ENCODE measurements around the gene MRTFA. TPM values are rescaled to one million over a fixed set of nuclear protein-coding genes. Genes with fewer than 3 reads are reported as not detected.

MRTFA gene
- total and polyA plus RNA-seq, 4 donors, result 7.5 to 22.0 (median 9.6) TPM

GRCh38 chr22:40594924-40595323, 41.6 kb downstream of the MRTFA start (continued):
- no peak for TF ChIP-seq ZBTB33 (IDR thresholded peaks at IDR 0.05)
- no peak for TF ChIP-seq YY1 (IDR thresholded peaks at IDR 0.05)
- no peak for TF ChIP-seq EGR1 (IDR thresholded peaks at IDR 0.05; ENCODE audit: low read depth in 2 of 2)
- TF ChIP-seq FOXA2 (IDR thresholded peaks at IDR 0.05), result no peak
- TF ChIP-seq FOXA1 (IDR thresholded peaks at IDR 0.05), result no peak
- TF ChIP-seq HNF4G (IDR thresholded peaks at IDR 0.05), result no peak
- TF ChIP-seq RXRA (IDR thresholded peaks at IDR 0.05), result no peak
- TF ChIP-seq SP1 (IDR thresholded peaks at IDR 0.05), result no peak

DNA sequence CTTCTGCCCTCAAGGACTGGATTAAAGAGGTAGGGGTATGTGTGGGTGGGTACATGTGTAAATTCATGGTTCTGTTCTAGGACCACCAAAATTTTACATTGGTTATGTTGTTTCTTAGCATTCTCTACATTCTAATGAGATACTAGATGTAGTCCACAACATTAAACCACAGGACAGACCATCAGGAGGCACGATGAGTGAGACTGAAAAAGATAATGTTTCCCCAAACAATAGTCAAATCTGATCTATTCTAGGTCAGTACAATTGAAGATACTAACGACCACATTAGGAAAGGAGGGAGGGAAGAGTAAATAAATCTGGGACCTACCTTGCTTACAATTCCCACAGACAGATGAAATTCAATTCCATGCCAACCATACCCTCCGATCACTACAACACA, 42.2 kb downstream of the MRTFA start:
- H3K36me3 ChIP-seq (ENCODE audit: control insufficient read depth in 4 of 4, insufficient read depth in 3 of 4, low read depth in 1 of 4, low read length in 3 of 4), result no peaks in the 10 kb centered on the region
- H3K27me3 ChIP-seq (ENCODE audit: control insufficient read depth in 4 of 4, insufficient read depth in 4 of 4, low read length in 3 of 4), result no peaks in the 10 kb centered on the region
- H3K9ac ChIP-seq (ENCODE audit: low read depth in 1 of 2, low read length in 2 of 2), result no peak overlapping the region
- H3K4me3 ChIP-seq (ENCODE audit: low read depth in 1 of 3, low read length in 3 of 3), result no peak overlapping the region
- 70% methylated on average over 3 of the region's 3 CpGs for WGBS
- no peak for DNase-seq (ENCODE audit: low spot score)
- H3K9me3 ChIP-seq (ENCODE audit: control insufficient read depth in 4 of 4, low read length in 3 of 4), result no peaks in the 10 kb centered on the region
- H3K4me1 ChIP-seq (ENCODE audit: control insufficient read depth in 4 of 4, insufficient read depth in 4 of 4, low read length in 3 of 4), result peaks cover 0 to 8% (median 6%) of the 10 kb centered on the region in 4 donors
- TF ChIP-seq GABPA (IDR thresholded peaks at IDR 0.05 in 1 of 2, conservative IDR thresholded peaks at IDR 0.05 in 1 of 2) (no peak), NR2F2 (IDR thresholded peaks at IDR 0.05) (no peak)
- H3K27ac ChIP-seq (ENCODE audit: low read depth in 1 of 2, low read length in 2 of 2), result no peak overlapping the region

- no peak for TF ChIP-seq RAD21 (IDR thresholded peaks at IDR 0.05)
- TF ChIP-seq, protein P1, sequence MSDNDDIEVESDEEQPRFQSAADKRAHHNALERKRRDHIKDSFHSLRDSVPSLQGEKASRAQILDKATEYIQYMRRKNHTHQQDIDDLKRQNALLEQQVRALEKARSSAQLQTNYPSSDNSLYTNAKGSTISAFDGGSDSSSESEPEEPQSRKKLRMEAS (IDR thresholded peaks at IDR 0.05), result no peak
- TF ChIP-seq, protein P2, sequence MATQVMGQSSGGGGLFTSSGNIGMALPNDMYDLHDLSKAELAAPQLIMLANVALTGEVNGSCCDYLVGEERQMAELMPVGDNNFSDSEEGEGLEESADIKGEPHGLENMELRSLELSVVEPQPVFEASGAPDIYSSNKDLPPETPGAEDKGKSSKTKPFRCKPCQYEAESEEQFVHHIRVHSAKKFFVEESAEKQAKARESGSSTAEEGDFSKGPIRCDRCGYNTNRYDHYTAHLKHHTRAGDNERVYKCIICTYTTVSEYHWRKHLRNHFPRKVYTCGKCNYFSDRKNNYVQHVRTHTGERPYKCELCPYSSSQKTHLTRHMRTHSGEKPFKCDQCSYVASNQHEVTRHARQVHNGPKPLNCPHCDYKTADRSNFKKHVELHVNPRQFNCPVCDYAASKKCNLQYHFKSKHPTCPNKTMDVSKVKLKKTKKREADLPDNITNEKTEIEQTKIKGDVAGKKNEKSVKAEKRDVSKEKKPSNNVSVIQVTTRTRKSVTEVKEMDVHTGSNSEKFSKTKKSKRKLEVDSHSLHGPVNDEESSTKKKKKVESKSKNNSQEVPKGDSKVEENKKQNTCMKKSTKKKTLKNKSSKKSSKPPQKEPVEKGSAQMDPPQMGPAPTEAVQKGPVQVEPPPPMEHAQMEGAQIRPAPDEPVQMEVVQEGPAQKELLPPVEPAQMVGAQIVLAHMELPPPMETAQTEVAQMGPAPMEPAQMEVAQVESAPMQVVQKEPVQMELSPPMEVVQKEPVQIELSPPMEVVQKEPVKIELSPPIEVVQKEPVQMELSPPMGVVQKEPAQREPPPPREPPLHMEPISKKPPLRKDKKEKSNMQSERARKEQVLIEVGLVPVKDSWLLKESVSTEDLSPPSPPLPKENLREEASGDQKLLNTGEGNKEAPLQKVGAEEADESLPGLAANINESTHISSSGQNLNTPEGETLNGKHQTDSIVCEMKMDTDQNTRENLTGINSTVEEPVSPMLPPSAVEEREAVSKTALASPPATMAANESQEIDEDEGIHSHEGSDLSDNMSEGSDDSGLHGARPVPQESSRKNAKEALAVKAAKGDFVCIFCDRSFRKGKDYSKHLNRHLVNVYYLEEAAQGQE (IDR thresholded peaks at IDR 0.05), result no peak
- TF ChIP-seq SP1 (IDR thresholded peaks at IDR 0.05), result no peak
- TF ChIP-seq GABPA (IDR thresholded peaks at IDR 0.05 in 1 of 2, conservative IDR thresholded peaks at IDR 0.05 in 1 of 2), result no peak
- TF ChIP-seq HNF4A (conservative IDR thresholded peaks at IDR 0.05), result no peak
- no peak for TF ChIP-seq ATF3 (IDR thresholded peaks at IDR 0.05)
- TF ChIP-seq JUND (IDR thresholded peaks at IDR 0.05), result no peak
- no peak for TF ChIP-seq FOXA1 (IDR thresholded peaks at IDR 0.05)
- no peak for TF ChIP-seq YY1 (IDR thresholded peaks at IDR 0.05)
- no peak for TF ChIP-seq NR2F2 (IDR thresholded peaks at IDR 0.05)
- TF ChIP-seq EGR1 (IDR thresholded peaks at IDR 0.05; ENCODE audit: low read depth in 2 of 2), result no peak
- TF ChIP-seq RXRA (IDR thresholded peaks at IDR 0.05), result no peak
- no peak for TF ChIP-seq TAF1 (conservative IDR thresholded peaks at IDR 0.05)
- TF ChIP-seq HNF4G (IDR thresholded peaks at IDR 0.05), result no peak
- TF ChIP-seq CTCF (IDR thresholded peaks at IDR 0.05; ENCODE audit: low read depth, low read length, missing input control), result no peak
- no peak for TF ChIP-seq FOXA2 (IDR thresholded peaks at IDR 0.05)
- 81% methylated on average over 5 of the region's 5 CpGs for WGBS
- Histone ChIP-seq H3K9me3 (ENCODE audit: control insufficient read depth in 4 of 4, low read length in 3 of 4) (no peaks in the 10 kb centered on the region), H3K27ac (ENCODE audit: low read depth in 1 of 2, low read length in 2 of 2) (no peak overlapping the region), H3K9ac (ENCODE audit: low read depth in 1 of 2, low read length in 2 of 2) (no peak overlapping the region), H3K27me3 (ENCODE audit: control insufficient read depth in 4 of 4, insufficient read depth in 4 of 4, low read length in 3 of 4) (no peaks in the 10 kb centered on the region), H3K36me3 (ENCODE audit: control insufficient read depth in 4 of 4, insufficient read depth in 3 of 4, low read depth in 1 of 4, low read length in 3 of 4) (no peaks in the 10 kb centered on the region), H3K4me3 (ENCODE audit: low read depth in 1 of 3, low read length in 3 of 3) (no peak overlapping the region), H3K4me1 (ENCODE audit: control insufficient read depth in 4 of 4, insufficient read depth in 4 of 4, low read length in 3 of 4) (peaks cover 0 to 8% (median 6%) of the 10 kb centered on the region in 4 donors)
- no peak for DNase-seq (ENCODE audit: low spot score)
Observed at GRCh38 chr22:40593460-40594273, 42.9 kb downstream of the MRTFA start.
